ENCODE data around the gene DCLK3. TPM values are rescaled to one million over a fixed set of nuclear protein-coding genes. Genes with fewer than 3 reads are reported as not detected.

DCLK3 gene
- total RNA-seq, 1 donor from 2014 or later, result 0.51 TPM

GRCh38 chr3:36693670-36694069 is 70.7 kb downstream of the DCLK3 start:
- H3K4me3 ChIP-seq, result no peak overlapping the region
- H3K79me2 ChIP-seq (ENCODE audit: low read depth), result no peaks in the 10 kb centered on the region
- no peaks in the 10 kb centered on the region for H3K36me3 Mint-ChIP-seq
- no peak for DNase-seq (ENCODE audit: low spot score)
- no peaks in the 10 kb centered on the region for H3K27me3 ChIP-seq
- no peaks in the 10 kb centered on the region for H3K36me3 ChIP-seq
- no peaks in the 10 kb centered on the region for H4K20me1 ChIP-seq (ENCODE audit: low read depth)
- H3K9ac ChIP-seq, result no peak overlapping the region
- H3K4me1 Mint-ChIP-seq, result peaks cover 9% of the 10 kb centered on the region
- no peak overlapping the region for H3K27ac ChIP-seq
- no peak for TF ChIP-seq EZH2phosphoT487 (IDR thresholded peaks at IDR 0.05)
- no peak for TF ChIP-seq EZH2 (IDR thresholded peaks at IDR 0.05)
- TF ChIP-seq CTCF (IDR thresholded peaks at IDR 0.05), result no peak
- H3K27me3 Mint-ChIP-seq (ENCODE audit: insufficient read depth, low read depth), result peaks cover 2% of the 10 kb centered on the region
- no peak overlapping the region for H3K27ac Mint-ChIP-seq
- H3F3A ChIP-seq (ENCODE audit: low read depth), result no peaks in the 10 kb centered on the region
- no peak overlapping the region for H3K4me3 Mint-ChIP-seq
- H3K9me3 ChIP-seq (ENCODE audit: low read depth), result no peaks in the 10 kb centered on the region
- H3K9me3 Mint-ChIP-seq, result peaks cover 7% of the 10 kb centered on the region
- no peak overlapping the region for H2AFZ ChIP-seq (replicated peaks)
- peaks cover 13% of the 10 kb centered on the region for H3K4me1 ChIP-seq
- no peak overlapping the region for H3K4me2 ChIP-seq

- Histone ChIP-seq H4K20me1 (ENCODE audit: low read depth) (no peaks in the 10 kb centered on the region), H3K4me1 (peaks cover 18% of the 10 kb centered on the region), H3F3A (ENCODE audit: low read depth) (no peaks in the 10 kb centered on the region), H3K9ac (no peak overlapping the region), H2AFZ (replicated peaks) (peak overlapping the region; percentile 15), H3K9me3 (ENCODE audit: low read depth) (no peaks in the 10 kb centered on the region), H3K36me3 (no peaks in the 10 kb centered on the region), H3K4me2 (peak overlapping the region; percentile 36), H3K79me2 (ENCODE audit: low read depth) (no peaks in the 10 kb centered on the region), H3K4me3 (no peak overlapping the region), H3K27me3 (no peaks in the 10 kb centered on the region), H3K27ac (no peak overlapping the region)
- Mint-ChIP-seq H3K4me3 (no peak overlapping the region), H3K4me1 (peaks cover 11% of the 10 kb centered on the region), H3K27me3 (ENCODE audit: insufficient read depth, low read depth) (peaks cover 2% of the 10 kb centered on the region), H3K9me3 (peaks cover 7% of the 10 kb centered on the region), H3K36me3 (no peaks in the 10 kb centered on the region), H3K27ac (no peak overlapping the region)
- TF ChIP-seq EZH2phosphoT487 (IDR thresholded peaks at IDR 0.05) (no peak), CTCF (IDR thresholded peaks at IDR 0.05) (peak; percentile 8), EZH2 (IDR thresholded peaks at IDR 0.05) (no peak)
- no peak for DNase-seq (ENCODE audit: low spot score)
Measured at GRCh38 chr3:36689560-36689959, 74.8 kb downstream of the DCLK3 start.

- TF ChIP-seq EZH2 (IDR thresholded peaks at IDR 0.05) (peak; percentile 29), EZH2phosphoT487 (IDR thresholded peaks at IDR 0.05) (no peak)
- Histone ChIP-seq H3K4me2 (peak overlapping the region; percentile 36), H3F3A (ENCODE audit: low read depth) (no peaks in the 10 kb centered on the region), H3K27ac (no peak overlapping the region), H4K20me1 (ENCODE audit: low read depth) (no peaks in the 10 kb centered on the region), H3K27me3 (no peaks in the 10 kb centered on the region), H3K79me2 (ENCODE audit: low read depth) (no peaks in the 10 kb centered on the region), H3K4me1 (peaks cover 18% of the 10 kb centered on the region), H2AFZ (replicated peaks) (no peak overlapping the region), H3K4me3 (no peak overlapping the region), H3K9ac (no peak overlapping the region), H3K9me3 (ENCODE audit: low read depth) (no peaks in the 10 kb centered on the region), H3K36me3 (no peaks in the 10 kb centered on the region)
- no peak overlapping the region for H3K27ac Mint-ChIP-seq
- peaks cover 11% of the 10 kb centered on the region for H3K4me1 Mint-ChIP-seq
- no peak overlapping the region for H3K4me3 Mint-ChIP-seq
- DNase-seq (ENCODE audit: low spot score), result peak; percentile 47
- H3K9me3 Mint-ChIP-seq, result peaks cover 7% of the 10 kb centered on the region
- H3K36me3 Mint-ChIP-seq, result no peaks in the 10 kb centered on the region
- H3K27me3 Mint-ChIP-seq (ENCODE audit: insufficient read depth, low read depth), result peaks cover 2% of the 10 kb centered on the region
Measured at GRCh38 chr3:36688815-36689214, 75.5 kb downstream of the DCLK3 start.

- Histone ChIP-seq H3K4me2 (no peak overlapping the region), H3K9me3 (ENCODE audit: low read depth) (no peaks in the 10 kb centered on the region), H3K4me1 (peaks cover 18% of the 10 kb centered on the region), H4K20me1 (ENCODE audit: low read depth) (no peaks in the 10 kb centered on the region), H3K4me3 (no peak overlapping the region), H2AFZ (replicated peaks) (no peak overlapping the region), H3K36me3 (no peaks in the 10 kb centered on the region), H3F3A (ENCODE audit: low read depth) (no peaks in the 10 kb centered on the region), H3K27me3 (no peaks in the 10 kb centered on the region), H3K27ac (no peak overlapping the region), H3K9ac (no peak overlapping the region), H3K79me2 (ENCODE audit: low read depth) (no peaks in the 10 kb centered on the region)
- H3K4me1 Mint-ChIP-seq, result peaks cover 11% of the 10 kb centered on the region
- no peaks in the 10 kb centered on the region for H3K36me3 Mint-ChIP-seq
- TF ChIP-seq EZH2 (IDR thresholded peaks at IDR 0.05) (no peak), CTCF (IDR thresholded peaks at IDR 0.05) (no peak), EZH2phosphoT487 (IDR thresholded peaks at IDR 0.05) (no peak)
- peaks cover 3% of the 10 kb centered on the region for H3K9me3 Mint-ChIP-seq
- DNase-seq (ENCODE audit: low spot score), result no peak
- H3K27me3 Mint-ChIP-seq (ENCODE audit: insufficient read depth, low read depth), result peaks cover 2% of the 10 kb centered on the region
- H3K4me3 Mint-ChIP-seq, result no peak overlapping the region
- H3K27ac Mint-ChIP-seq, result no peak overlapping the region
Measured at GRCh38 chr3:36686516-36686915, 77.8 kb downstream of the DCLK3 start.
